AG09309 (cell line): ENCODE results near the gene NEK1.
"Not testable (repeated sequence)": the region's sequence is repeated elsewhere in the genome, so short reads cannot be mapped to it uniquely, and the experiment has no call there.

Source experiments
- DNase-seq: peaks from one replicate; pipeline ENCODE4 v3.0.0-alpha.2; 2010; ENCODE audit warnings: low read depth
- H3K4me3 ChIP-seq: 2 replicates; pipeline ENCODE4 v1.5.1; 2011; ENCODE audit warnings: mild to moderate bottlenecking, low read depth, low read length, moderate library complexity; ENCODE audit not compliant: control insufficient read depth
- CTCF ChIP-seq: IDR thresholded peaks from 2 replicates; pipeline ENCODE4 v1.5.1; 2011; ENCODE audit warnings: mild to moderate bottlenecking, low read depth, low read length, inconsistent platforms; ENCODE audit not compliant: insufficient read depth, control insufficient read depth; ENCODE audit errors: missing control alignments

NEK1 gene

GRCh38 chr4:169439244-169439643 is 173.1 kb downstream of the NEK1 start:
- DNase-seq = no peak
- TF ChIP-seq CTCF = no peak
- H3K4me3 ChIP-seq = no peak overlapping the region

DNA sequence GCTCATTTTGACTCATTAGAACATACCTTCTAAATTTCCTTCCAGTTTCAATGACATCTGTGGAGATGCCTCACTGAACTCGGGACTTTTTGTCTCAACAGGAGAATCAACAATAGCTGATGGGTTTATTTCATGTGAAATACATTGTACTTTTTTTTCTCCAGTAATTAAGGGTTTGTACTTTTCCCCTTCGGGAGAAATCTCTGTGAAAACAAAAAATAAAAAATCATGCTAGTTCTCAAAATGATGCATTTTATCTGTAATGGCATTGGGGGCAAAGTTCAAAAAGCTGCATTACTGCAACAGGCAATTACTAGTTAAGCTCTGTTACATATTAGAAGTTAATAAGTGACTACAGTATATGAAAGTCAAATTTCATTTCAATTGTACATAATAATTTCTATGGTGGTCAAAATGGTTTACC is 174.3 kb downstream of the NEK1 start:
- DNase-seq = no peak
- no peak for TF ChIP-seq CTCF
- H3K4me3 ChIP-seq = no peak overlapping the region

GRCh38 chr4:169437299-169438047 is 174.9 kb downstream of the NEK1 start:
- no peak overlapping the region for H3K4me3 ChIP-seq
- TF ChIP-seq CTCF = no peak
- DNase-seq = no peak

- no peak for DNase-seq
- TF ChIP-seq CTCF = no peak
- H3K4me3 ChIP-seq = no peak overlapping the region
Observed at GRCh38 chr4:169436734-169437133, 175.6 kb downstream of the NEK1 start.

DNA sequence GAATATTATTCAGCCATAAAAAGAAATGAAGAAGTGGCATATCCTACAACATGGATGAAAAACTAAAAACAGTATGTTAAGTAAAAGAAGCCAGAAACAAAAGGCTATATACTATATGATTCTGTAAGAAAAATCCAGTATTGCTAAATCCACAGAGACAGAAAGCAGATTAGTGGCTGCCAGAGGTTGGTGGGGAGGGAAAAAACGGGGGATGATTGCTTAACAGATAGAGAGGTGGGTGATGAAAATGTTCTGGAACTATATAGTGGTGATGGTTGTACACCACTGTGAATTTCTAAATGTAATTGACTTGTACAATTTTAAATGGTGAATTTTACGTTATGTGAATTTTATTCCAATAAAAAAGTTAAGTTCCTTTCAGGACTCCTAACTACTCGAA is 184.0 kb downstream of the NEK1 start:
- TF ChIP-seq CTCF = no peak
- no peak for DNase-seq
- no peak overlapping the region for H3K4me3 ChIP-seq

DNA sequence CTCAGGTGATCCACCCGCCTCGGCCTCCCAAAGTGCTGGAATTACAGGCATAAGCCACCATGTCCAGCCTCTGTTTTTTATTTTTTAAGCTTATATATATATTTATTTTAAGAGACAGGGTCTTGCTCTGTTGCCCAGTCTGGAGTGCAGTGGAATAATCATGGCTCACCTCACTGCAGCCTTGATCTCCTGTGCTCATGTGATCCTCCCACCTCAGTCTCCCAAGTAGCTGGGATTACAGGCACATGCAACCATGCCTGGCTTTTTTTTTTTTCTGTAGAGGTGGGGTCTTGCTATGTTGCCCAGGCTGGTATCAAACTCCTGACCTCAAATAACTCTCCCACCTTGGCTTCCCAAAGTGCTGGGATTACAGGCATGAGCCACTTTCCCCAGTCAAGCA is 184.7 kb downstream of the NEK1 start:
- DNase-seq, H3K4me3 ChIP-seq: not testable (repeated sequence)

DNA sequence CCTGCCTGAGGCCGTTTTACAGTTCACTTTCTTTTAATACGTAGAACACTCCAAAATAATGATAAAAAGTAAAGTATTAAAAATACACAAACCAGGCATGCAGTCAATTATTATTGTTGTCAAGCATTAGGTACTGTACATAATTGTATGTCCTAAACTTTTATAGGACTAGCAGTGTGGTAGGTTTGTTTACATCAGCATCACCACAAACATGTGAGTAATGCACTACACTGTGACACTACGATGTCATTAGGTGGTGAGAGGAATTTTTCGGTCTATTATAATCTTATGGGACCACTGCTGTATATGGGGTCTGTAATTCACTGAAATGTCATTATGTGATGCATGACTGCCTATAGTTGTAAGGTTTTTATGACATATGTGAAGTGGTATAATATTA is 192.1 kb downstream of the NEK1 start:
- TF ChIP-seq CTCF = no peak
- no peak for DNase-seq

More for the DNA sequence above, 192.1 kb downstream of the NEK1 start:
- H3K4me3 ChIP-seq = no peak overlapping the region
